ENCODE results near the gene ABCC6.
"Not testable (repeated sequence)": the region's sequence is repeated elsewhere in the genome, so short reads cannot be mapped to it uniquely, and the experiment has no call there.

ABCC6 gene

GRCh38 chr16:16151315-16151714 lies 72.0 kb downstream of the ABCC6 start:
- H3K36me3 Mint-ChIP-seq (ENCODE audit: low read depth), result no peaks in the 10 kb centered on the region
- H3K27ac Mint-ChIP-seq, result no peak overlapping the region
- peaks cover 3% of the 10 kb centered on the region for H3K27me3 Mint-ChIP-seq
- H3K4me3 Mint-ChIP-seq, result no peak overlapping the region
- H3K9me3 Mint-ChIP-seq, result no peaks in the 10 kb centered on the region
- no peak for ATAC-seq
- H3K4me1 Mint-ChIP-seq, result peaks cover 2% of the 10 kb centered on the region
- no peak for DNase-seq

GRCh38 chr16:16150878-16151152 lies 72.5 kb downstream of the ABCC6 start:
- Mint-ChIP-seq H3K4me3 (no peak overlapping the region), H3K27me3 (peaks cover 3% of the 10 kb centered on the region), H3K9me3 (no peaks in the 10 kb centered on the region), H3K27ac (no peak overlapping the region), H3K4me1 (peaks cover 2% of the 10 kb centered on the region), H3K36me3 (ENCODE audit: low read depth) (no peaks in the 10 kb centered on the region)
- ATAC-seq, result no peak
- no peak for DNase-seq

DNA sequence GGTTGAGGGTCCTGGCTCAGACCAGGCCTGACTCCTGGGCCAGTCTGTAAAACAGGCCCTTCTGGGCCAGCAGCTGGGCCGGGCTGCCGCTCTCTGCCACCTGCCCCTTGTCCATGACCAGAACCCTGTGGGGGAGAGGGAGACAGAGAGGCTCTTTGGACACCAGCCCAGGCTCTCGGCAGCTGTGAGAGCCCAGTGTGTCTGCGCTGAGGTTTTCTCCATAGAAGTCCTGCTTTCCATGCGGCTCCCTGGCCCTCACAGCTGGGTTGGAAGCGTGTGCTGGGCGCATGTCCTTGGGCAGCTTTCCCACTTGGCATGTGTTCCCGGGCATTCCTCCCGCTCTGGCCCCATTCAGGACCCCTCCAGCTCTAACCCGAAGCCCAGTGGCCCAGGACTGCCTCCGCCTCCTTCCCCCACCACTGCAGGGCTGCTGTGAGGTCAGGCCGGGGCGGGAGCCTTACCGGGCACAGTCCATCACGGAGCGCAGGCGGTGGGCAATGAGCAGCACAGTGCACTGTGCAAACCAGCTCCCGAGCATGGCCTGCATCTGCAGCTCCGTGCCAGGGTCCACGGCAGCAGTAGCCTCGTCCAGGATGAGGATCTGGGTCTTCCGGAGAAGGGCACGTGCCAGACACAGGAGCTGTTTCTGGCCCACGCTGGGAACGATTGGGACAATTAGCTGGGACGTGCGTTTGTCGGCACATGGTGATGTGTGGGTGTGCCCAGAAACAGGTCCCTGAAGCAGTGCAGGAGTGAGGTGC lies 73.0 kb downstream of the ABCC6 start:
- Mint-ChIP-seq H3K4me1 (peaks cover 2% of the 10 kb centered on the region), H3K9me3 (no peaks in the 10 kb centered on the region), H3K4me3 (no peak overlapping the region), H3K27me3 (peaks cover 1% of the 10 kb centered on the region), H3K27ac (no peak overlapping the region), H3K36me3 (ENCODE audit: low read depth) (no peaks in the 10 kb centered on the region)
- DNase-seq (no peak), ATAC-seq (no peak)

GRCh38 chr16:16149710-16150116 lies 73.6 kb downstream of the ABCC6 start:
- Mint-ChIP-seq H3K4me3 (no peak overlapping the region), H3K4me1 (peaks cover 2% of the 10 kb centered on the region), H3K9me3 (no peaks in the 10 kb centered on the region), H3K27me3 (no peaks in the 10 kb centered on the region), H3K36me3 (ENCODE audit: low read depth) (no peaks in the 10 kb centered on the region), H3K27ac (no peak overlapping the region)
- DNase-seq, result no peak
- ATAC-seq, result no peak

DNA sequence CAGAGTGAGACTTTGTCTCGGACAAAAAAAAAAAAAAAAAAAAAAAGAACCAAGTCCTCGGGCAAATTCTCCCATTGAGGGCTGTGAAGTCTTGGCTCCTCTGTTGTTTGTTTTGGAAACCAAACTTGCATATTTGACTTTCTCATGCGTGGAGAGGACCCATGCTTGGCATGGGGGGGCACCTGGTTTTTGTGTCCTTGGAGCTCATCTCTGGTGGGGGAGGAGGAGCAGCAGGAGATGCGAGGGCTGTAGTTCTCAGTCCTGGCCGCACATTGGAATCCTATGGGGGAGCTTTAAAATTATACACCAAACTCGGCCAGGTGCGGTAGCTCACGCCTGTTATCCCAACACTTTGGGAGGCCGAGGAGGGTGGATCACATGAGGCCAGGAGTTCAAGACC lies 74.5 kb downstream of the ABCC6 start:
- H3K27ac Mint-ChIP-seq, result no peak overlapping the region
- ATAC-seq (no peak), DNase-seq (no peak)
- no peaks in the 10 kb centered on the region for H3K27me3 Mint-ChIP-seq
- H3K36me3 Mint-ChIP-seq (ENCODE audit: low read depth), result peaks cover 8% of the 10 kb centered on the region
- H3K9me3 Mint-ChIP-seq, result no peaks in the 10 kb centered on the region
- H3K4me1 Mint-ChIP-seq, result peaks cover 2% of the 10 kb centered on the region
- no peak overlapping the region for H3K4me3 Mint-ChIP-seq

DNA sequence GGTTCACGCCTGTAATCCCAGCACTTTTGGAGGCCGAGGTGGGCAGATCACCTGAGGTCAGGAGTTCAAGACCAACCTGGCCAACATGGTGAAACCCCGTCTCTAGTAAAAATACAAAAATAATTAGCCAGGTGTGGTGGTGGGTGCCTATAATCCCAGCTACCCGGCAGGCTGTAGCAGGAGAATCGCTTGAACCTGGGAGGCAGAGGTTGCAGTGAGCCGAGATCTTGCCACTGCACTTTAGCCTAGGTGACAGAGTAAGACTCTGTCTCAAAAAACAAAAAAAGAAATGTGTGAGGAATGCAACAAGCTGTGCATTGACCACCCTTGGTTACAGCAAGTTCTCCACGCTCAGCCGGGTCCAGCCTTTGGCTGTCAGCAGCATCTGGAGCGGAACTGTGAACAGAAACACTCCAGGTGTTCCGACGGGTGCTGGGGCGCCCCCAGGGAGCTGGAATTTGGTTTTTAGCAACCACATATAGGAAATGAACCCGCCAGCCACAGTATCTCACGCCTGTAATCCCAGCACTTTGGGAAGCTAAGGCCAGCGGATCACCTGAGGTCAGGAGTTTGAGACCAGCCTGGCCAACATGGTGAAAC lies 75.2 kb downstream of the ABCC6 start:
- H3K9me3 Mint-ChIP-seq; DNase-seq; ATAC-seq; H3K27me3 Mint-ChIP-seq; H3K36me3 Mint-ChIP-seq (ENCODE audit: low read depth); H3K27ac Mint-ChIP-seq; H3K4me1 Mint-ChIP-seq; H3K4me3 Mint-ChIP-seq: not testable (repeated sequence)

DNA sequence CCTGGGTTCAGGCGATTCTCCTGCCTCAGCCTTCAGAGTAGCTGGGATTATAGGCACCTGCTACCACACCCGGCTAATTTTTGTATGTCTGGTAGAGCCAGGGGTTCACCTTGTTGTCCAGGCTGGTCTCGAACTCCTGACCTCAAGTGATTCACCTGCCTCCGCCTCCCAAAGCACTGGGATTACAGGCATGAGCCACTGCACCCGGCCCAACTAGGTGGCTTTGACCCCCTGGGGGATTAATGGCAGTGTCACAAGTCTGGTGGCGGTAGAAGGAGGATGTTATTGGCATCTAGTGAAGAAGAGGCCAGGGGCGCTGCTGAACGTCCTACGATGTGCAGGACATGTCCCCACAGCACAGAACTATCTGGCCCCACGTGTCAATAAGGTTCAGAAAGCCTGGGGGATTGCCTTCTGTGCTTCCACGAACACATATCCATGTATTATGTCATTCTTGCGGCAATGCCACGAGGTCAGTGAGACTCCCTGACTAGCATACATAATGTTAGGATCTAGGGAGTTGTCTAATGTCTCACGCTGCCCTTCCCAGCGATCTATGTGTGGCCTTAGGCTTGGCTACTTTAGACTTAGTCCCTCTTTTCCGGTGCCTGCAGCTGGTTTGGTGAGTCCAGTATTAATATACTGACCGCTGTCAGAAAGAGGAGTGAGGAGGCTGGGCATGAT lies 75.8 kb downstream of the ABCC6 start:
- H3K27ac Mint-ChIP-seq, result no peak overlapping the region
- H3K36me3 Mint-ChIP-seq (ENCODE audit: low read depth), result peaks cover 12% of the 10 kb centered on the region
- DNase-seq (no peak), ATAC-seq (no peak)
- H3K9me3 Mint-ChIP-seq, result no peaks in the 10 kb centered on the region
- no peaks in the 10 kb centered on the region for H3K27me3 Mint-ChIP-seq
- peaks cover 2% of the 10 kb centered on the region for H3K4me1 Mint-ChIP-seq
- no peak overlapping the region for H3K4me3 Mint-ChIP-seq

DNA sequence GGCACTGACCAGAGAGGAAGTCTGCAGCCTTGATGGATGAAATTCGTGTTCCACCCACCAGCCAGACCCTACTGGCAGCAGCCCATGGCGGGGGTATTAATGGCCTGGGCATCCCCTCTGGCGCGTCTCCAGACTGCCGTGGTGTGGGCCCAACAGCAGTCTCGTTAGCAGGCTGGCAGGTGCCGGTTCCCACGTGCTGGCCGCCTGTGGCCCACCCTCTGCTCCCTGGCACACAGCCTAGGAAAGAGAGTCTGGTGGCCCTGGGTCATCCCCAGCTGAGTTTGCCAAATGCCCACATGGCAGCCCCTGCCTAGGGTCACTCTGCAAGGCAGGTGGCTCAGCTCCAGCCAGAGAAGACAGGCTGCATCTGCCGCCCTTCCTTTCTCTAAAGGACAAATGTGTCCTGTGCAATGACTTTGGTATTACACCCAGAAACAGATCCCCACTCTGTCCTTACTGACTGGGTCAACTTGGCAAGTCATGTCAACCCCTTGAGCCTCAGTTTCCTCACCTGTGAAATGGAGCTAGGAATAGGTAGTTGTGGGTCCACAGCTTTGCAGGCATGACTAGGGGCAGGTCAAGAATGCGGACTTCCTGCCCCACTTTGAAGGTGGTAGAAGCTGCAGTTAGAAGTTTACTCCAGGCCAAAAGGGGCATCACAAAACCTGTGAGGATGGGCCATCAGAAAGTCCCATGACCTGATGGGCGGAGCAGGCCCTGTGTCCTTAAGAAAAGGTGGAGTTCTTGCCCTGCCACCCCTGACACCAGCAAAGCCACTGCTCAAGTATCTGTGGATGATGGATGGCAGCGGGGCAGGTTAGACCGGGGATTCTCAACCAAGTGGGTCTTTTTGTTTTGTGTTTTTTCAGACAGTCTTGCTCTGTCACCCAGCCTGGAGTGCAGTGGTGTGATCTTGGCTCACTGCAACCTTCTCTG lies 76.6 kb downstream of the ABCC6 start:
- Mint-ChIP-seq H3K27me3 (no peaks in the 10 kb centered on the region), H3K27ac (no peak overlapping the region), H3K4me1 (peaks cover 2% of the 10 kb centered on the region), H3K4me3 (no peak overlapping the region), H3K36me3 (ENCODE audit: low read depth) (peaks cover 12% of the 10 kb centered on the region), H3K9me3 (no peaks in the 10 kb centered on the region)
- ATAC-seq (no peak), DNase-seq (no peak)

- no peaks in the 10 kb centered on the region for H3K4me1 Mint-ChIP-seq
- no peak overlapping the region for H3K27ac Mint-ChIP-seq
- H3K27me3 Mint-ChIP-seq, result no peaks in the 10 kb centered on the region
- H3K9me3 Mint-ChIP-seq, result no peaks in the 10 kb centered on the region
- DNase-seq, result no peak
- H3K4me3 Mint-ChIP-seq, result no peak overlapping the region
- ATAC-seq, result no peak
- H3K36me3 Mint-ChIP-seq (ENCODE audit: low read depth), result peaks cover 20% of the 10 kb centered on the region
Observed at GRCh38 chr16:16145286-16145685, 78.0 kb downstream of the ABCC6 start.

GRCh38 chr16:16144416-16144815 lies 78.9 kb downstream of the ABCC6 start:
- Mint-ChIP-seq H3K27me3 (no peaks in the 10 kb centered on the region), H3K4me3 (no peak overlapping the region), H3K27ac (no peak overlapping the region), H3K4me1 (no peaks in the 10 kb centered on the region), H3K36me3 (ENCODE audit: low read depth) (peaks cover 25% of the 10 kb centered on the region), H3K9me3 (no peaks in the 10 kb centered on the region)
- ATAC-seq, result peak; percentile 39
- no peak for DNase-seq

DNA sequence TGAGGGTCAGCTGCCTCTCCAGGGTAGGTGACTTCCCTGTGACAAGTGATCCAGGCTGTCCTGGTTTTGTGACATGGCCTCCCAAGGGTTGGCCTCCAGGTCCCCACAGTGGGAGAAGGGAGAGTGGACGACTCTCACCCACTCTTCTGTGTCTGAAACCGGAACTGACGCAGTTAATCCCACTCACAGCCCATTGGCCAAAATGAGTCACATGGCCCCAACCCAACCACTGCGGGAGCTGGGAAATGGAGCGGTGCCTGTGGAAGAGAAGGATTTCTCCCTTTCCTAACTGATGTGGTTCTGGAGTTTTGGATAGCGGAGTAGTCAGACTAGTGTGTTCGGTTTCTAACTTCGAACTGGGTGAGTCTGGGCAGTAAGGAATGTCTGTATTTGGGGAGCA lies 79.4 kb downstream of the ABCC6 start:
- H3K4me1 Mint-ChIP-seq, result no peaks in the 10 kb centered on the region
- H3K27me3 Mint-ChIP-seq, result no peaks in the 10 kb centered on the region
- no peak overlapping the region for H3K4me3 Mint-ChIP-seq
- peaks cover 27% of the 10 kb centered on the region for H3K36me3 Mint-ChIP-seq (ENCODE audit: low read depth)
- no peak for ATAC-seq
- H3K27ac Mint-ChIP-seq, result no peak overlapping the region
- no peak for DNase-seq
- H3K9me3 Mint-ChIP-seq, result no peaks in the 10 kb centered on the region

DNA sequence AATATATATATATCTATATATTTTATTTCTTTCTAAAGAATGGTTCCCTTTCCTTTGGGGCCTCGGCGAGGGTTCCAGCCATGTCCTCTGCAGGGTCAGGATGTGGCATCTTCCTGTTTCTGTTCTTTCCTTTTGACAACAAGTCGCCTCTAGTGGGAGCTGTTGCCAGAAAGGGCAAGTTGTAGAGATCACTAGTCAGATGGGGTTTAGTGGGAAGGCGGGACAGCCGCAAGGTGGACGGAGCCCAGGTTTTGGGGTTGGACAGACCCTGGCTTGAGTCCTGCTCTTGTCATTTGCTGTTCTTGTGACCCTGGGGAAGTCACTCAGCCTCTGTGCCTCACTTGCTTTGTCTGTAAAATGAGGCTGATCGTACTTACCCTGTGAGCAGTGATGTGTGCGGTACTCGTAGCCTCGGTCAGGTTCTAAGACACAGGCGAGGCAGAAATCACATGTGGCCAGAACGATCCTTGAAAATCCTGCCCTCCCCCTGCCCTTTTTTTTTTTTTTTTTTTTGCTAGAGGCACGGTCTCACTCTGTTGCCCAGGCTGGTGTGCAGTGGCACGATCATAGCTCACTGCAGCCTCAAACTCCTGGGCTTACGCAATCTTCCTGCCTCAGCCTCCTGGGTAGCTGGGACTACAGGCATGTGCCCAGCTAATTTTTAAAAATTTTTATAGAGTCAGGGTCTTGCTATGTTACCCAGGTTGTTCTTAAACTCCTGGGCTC lies 80.1 kb downstream of the ABCC6 start:
- Mint-ChIP-seq H3K4me3 (no peak overlapping the region), H3K9me3 (no peaks in the 10 kb centered on the region), H3K27me3 (no peaks in the 10 kb centered on the region), H3K27ac (no peak overlapping the region), H3K36me3 (ENCODE audit: low read depth) (peaks cover 34% of the 10 kb centered on the region), H3K4me1 (no peaks in the 10 kb centered on the region)
- ATAC-seq (no peak), DNase-seq (no peak)

- H3K27ac Mint-ChIP-seq, result no peak overlapping the region
- H3K4me1 Mint-ChIP-seq, result no peaks in the 10 kb centered on the region
- no peaks in the 10 kb centered on the region for H3K9me3 Mint-ChIP-seq
- H3K27me3 Mint-ChIP-seq, result no peaks in the 10 kb centered on the region
- DNase-seq, result no peak
- ATAC-seq, result no peak
- H3K4me3 Mint-ChIP-seq, result no peak overlapping the region
- peaks cover 42% of the 10 kb centered on the region for H3K36me3 Mint-ChIP-seq (ENCODE audit: low read depth)
Observed at GRCh38 chr16:16141784-16142396, 81.4 kb downstream of the ABCC6 start.

DNA sequence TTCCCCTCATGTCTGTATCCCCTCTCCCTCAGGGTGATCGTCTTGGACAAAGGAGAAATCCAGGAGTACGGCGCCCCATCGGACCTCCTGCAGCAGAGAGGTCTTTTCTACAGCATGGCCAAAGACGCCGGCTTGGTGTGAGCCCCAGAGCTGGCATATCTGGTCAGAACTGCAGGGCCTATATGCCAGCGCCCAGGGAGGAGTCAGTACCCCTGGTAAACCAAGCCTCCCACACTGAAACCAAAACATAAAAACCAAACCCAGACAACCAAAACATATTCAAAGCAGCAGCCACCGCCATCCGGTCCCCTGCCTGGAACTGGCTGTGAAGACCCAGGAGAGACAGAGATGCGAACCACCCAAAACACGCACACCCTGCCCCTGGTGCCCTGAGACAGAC lies 82.2 kb downstream of the ABCC6 start:
- Mint-ChIP-seq H3K4me3 (no peak overlapping the region), H3K27me3 (no peaks in the 10 kb centered on the region), H3K4me1 (no peaks in the 10 kb centered on the region), H3K9me3 (no peaks in the 10 kb centered on the region), H3K36me3 (ENCODE audit: low read depth) (peaks cover 48% of the 10 kb centered on the region), H3K27ac (no peak overlapping the region)
- DNase-seq, result no peak
- no peak for ATAC-seq

All from activated naive CD8-positive, alpha-beta T cell treated with anti-CD3 and anti-CD28 coated beads, Interleukin-2, amount 50 U/mL, for 24 hours (primary cell).